Ecto neural progenitor cell (in vitro differentiated cells): Measurements from ENCODE around the gene SMO.
A peak's percentile ranks its signal among the peaks of the same experiment; 100 is the strongest.

Experiments used
- DNase-seq: peaks from one replicate; pipeline ENCODE4 v3.0.0-alpha.2; 2018; ENCODE audit warnings: low spot score

Gene SMO

DNA sequence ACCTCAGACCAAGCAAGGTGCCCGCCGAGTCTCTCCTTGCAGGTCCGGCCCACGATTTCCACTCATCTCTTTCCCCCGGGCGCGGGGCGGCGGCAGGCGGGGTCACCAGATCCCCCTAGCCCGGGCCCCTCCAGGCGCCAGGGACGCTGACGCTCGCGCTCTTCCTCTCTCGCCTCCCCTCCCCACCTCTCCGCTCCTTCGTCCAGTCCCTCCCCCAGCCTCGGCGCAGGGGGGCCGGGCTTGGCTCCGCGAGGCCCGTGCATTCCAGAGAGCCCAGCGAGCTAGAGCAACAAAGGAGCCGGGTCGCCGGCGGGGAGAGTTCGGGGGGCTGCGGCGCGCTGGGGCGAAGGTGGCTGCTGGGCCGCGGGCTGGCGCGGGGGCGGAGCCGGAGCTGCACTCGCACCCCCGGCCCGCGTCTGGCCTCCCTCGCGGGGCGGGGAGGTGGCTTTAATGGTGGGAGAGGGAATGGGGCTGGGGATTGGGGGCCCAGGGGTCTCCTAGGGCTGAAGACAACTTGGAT lies at the start of gene SMO:
Gene SMO (plus strand): TSS at position 262 of the 520 bp plus-strand sequence. CDS start 519 bp downstream, outside the sequence.
- DNase-seq, result peak; percentile 94

DNA sequence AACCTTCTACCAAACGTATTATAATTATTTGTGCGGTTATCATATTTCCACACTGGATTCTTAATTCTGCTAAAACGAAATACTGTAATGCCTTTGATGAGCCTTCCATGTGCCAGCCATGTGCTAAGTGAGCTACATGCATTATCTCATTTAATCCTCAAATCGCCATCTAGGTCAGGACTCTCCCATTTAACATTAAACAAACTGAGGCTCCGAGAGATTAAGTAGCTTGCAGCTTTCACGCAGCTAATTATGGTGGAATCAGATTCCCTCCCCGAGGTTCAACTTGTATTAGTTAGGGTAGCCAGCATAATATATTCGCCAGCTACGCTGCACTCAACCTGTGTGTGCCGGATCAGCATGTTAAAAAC lies 44.7 kb upstream of the SMO start:
- no peak for DNase-seq

DNA sequence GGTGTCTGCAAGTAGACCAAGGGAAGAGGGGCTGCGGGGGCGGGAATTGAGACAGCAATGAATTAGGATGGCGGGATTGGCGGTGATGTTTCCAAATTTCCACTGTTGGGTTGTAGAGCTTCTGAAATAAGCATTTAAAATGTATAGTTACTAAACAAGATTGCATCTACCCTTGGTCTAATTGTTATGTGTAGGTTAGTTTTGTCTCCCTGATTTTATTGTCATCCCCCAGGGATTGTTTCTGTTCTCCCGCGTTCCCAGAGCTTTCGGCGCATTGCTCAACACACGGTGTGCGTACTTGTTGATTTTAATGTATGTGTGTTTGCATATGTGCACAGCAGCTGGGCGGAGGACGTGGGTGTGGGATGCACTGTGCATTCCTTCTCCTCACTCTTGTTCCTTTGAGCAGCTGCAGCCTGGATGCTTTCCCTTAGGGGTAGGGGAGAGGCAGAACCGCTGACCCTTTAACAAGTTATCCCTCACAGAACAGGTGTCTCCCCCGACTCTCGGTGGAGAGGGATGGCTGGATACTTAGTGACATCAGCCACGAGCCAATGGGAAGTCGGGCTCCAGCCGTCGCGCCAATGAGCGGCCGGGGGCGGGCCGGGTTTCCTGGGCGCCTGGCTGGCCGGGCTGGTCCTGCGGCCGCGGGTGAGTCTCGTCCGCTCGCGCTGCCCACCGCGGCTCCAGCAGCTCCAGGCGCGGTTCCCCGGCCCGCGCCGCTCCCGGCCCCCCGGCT lies 44.2 kb upstream of the SMO start, which contains the start of gene TSPAN33:
Gene TSPAN33 (plus strand): TSS at position 613 of the 739 bp plus-strand sequence. CDS start 274 bp downstream, outside the sequence.
- DNase-seq, result peak; percentile 94

DNA sequence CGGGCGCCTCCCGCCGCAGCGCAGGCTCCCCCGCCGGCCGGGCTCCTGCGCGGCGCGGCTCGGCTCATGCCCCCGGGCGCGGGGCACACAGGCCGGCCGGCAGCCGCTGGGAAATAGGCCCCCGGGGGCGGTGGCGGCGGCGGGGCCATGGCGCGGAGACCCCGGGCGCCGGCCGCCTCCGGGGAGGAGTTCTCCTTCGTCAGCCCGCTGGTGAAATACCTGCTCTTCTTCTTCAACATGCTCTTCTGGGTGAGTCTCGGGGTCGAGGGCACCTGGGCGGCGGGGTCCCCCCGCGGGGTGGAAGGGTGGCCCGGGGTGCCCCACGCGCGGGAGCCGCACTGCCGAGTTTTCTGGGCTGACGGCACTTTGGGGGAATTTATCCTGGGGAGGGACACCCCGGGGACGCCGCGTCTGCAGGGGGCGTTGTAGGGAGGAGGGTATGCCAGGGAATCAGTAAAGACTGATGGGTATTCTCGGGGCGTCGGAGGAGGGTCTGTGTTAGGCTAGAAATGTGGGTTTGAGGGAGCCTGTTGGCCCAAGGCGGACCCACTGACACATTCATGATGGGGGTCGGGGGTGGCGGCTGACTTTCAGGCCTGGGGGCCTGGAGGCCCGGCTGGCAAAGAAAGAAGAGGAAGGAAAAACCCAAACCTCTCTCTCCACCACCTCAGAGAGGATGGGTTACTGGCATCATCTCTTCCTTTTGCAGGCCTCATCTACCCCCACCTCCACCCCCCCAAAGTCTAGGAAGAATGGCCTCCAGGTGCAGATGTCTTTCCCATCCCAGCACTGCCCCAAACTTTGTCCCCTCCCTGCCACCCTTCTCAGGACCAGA lies 43.4 kb upstream of the SMO start:
- DNase-seq, result peak; percentile 59

DNA sequence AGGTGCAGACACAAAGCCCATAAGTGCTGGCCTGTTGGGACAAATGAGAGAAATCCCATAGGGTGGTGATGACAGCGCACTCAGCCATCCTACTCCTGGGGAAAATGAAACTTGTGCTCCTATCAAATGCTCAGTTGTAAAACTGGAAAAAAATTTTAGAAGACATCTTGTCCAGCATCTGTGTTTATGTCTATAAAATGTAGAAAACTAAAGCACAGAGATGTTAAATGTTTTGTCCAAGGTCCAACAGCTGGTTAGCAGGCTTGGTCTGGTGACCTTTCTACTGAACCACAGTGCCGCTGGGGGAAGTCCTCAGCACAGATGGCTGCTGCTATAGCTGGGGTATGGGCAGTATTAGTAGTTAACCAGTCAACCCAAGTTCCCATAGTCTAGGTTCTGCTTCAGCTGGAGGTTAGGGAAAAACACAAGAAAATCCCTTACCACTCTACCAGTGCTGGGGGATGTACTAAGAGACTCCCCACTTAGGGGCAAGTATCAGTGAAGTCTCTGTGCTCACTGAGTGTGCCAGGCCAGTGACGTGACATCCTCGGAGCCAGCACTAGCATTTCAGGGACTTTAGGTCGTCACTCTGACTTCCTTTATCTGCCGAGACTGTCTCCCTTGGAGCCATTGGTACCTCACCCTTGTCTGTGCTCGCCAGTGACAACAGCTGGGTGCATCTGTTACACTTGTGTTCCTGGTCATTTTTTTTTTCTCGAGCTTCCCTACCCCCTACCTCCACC lies 42.0 kb upstream of the SMO start:
- no peak for DNase-seq

DNA sequence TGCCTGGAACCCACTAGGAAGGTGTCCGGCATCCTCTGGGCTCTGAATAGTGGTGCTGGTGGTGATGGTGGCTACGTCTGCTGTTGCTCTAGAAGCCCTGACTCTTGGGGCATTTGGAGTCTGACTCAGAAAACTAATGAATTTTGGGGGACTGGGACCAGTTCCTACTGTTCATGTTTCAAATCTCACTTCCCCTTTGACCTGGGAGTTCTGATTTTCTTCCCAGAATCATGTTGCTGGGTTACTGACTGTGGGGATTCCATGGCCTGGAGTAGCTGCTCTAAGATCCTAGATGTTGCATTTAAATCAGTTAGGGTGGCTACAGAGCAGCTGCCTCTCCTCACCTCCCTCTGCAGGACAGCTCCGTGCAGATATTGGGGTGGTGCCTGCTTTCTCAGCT lies 40.7 kb upstream of the SMO start:
- DNase-seq, result no peak

DNA sequence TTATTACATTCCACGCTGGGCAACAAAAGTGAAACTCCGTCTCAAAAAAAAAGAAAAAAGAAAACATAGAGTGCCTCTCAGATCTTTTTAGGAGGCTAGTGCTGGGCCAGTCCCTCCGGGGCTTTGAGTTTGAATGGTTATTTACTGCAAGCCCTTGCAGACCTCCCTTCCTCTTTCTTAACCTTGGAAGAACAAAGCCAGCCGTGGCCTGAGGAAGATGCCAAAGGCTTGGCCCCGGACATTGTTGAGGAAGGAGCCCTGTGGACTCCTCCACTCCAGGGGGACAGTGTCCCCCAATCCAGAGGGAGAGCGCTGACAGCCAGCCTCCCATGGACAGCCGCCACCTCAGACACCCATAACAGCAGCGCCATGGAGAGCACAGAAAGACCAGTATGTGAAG lies 38.9 kb upstream of the SMO start:
- no peak for DNase-seq

DNA sequence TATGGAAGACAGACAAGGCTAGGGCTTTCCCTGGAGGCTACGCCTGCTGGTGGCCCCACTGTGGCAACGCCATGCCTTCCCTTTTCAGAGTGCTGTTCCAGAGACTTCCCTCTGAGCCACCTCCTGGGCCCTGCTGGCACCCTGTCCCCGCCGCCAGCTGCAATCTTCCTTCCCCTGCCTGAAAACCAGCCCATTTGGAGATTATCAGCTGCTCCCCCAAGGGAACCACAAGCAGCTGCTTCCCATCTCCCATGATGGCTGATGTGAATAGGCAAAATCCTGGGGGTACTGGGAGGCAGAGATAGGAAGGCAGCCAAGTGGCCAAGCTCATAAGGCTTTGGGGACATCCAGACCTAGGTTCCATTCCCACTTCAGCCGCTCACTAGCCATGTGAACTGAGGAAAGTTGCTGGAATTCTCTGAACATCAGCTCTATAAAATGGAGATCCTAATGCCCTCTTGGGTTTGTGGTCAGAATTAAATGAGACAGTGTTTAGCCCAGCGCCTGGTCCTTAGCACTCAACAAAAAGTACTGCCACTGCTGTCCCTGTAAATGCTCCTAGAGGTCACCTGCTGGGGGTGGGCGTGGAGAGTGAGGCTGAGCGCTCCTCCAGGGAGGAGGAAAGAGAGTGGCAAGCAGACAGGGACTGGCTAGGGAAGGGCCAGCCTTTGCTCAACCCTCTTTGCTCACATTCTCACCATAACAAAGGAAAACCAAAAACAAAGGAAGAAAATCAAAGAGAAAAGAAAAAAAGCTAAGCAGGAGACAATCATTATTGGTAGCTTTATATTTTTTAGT lies 38.0 kb upstream of the SMO start:
- DNase-seq, result no peak

DNA sequence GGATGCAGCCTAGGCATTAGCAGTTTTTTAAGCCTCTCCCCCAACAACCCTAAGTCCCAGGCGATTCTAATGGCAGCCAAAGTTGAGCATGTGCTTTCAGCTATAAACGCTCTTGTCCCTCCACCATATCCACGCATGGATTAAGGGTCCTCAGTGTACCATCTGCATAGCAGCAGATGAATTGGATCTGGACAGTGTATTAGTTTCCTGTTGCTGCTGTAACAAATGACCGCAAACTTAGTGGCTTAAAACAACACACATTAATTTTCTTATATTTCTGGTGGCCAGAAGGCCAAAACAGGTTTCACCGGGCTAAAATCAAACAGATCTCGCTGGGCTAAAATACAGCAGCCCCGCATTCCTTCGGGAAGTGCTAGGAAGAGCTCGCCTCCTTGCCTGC lies 30.8 kb upstream of the SMO start:
- no peak for DNase-seq

DNA sequence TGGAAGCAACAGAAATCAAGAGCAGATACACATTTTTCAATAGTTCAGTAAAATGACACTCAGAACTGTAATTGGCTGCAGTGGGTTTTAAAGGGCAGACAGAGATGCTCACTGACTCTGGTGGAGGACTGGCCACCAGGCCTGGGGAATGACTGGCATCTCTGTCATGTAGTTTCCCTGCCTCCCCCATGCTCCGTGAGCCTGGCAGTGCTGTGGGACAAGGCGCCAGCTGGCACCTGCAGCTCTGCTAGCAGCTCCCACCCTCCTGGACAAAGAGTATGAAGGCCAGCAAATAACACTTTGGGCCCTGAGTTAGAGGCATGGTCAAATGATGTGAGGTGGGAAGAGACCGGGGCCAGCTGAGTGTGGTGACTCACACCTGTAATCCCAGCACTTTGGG lies 28.9 kb upstream of the SMO start:
- DNase-seq, result no peak

DNA sequence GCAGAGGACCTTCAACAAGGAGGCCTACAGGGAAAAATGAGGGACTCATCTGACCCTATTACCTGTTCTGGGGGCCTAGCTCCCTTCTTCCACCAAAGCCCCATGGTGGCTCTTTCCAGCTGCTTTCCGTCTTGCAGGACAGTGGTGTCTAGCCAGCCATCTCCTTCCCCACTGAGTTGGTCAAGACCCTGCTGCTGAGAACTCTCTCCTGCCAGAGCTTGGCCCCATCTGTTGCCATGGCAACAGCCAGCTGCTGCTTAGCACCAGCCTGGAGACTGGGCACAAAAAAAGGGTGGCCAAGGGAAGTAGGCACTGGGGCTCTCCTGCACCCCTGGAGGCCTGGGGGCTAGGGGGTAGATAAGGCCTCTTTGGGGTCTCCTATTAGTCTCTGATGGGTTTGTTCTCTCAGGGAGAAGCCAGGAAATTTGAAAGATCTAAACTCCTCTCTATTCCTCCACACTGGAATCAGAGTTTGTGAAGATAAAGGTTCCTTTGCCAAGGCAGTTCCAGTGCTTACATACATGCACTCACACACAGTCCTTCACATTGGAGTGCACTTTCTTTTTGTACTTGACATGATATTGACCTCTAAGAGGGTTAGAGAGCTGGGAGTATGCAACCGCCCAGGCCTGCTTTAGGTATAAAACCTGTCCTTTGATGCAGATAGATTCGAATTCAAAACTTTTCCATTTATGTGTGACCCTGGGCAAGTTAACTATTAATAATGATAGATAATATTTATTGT lies 28.1 kb upstream of the SMO start:
- peak; percentile 66 for DNase-seq

DNA sequence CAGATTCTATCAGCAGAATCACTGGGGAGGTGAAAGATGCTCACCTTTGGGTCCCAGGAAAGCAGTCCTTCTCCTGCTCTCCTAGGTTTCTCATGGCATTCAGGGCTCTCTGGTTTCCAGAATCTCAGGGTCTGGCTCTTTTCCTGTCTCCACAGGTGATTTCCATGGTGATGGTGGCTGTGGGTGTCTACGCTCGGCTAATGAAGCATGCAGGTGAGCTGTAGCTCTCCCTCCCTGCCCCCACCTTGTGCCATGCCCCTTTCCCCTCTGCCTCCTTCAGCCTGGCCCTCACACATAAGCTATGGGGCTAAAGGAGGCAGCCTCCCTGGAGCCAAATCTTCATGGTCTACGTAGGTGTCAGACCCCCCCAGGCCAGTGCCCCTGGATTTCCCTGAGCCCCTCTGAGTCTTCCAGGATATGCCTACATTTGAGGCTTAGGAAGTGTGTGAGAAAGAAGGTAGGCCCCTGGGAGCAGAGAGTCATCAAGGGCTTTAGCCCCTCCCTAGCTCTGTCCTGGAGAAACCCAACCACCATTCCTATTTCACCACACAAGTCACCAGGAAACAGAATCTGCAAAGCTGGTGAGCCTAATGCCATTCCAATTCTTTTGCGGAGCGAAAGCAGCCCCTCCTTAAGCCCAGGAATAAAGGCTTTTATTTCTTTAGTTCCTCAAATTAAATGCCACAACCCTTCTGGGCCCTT lies 26.8 kb upstream of the SMO start:
- no peak for DNase-seq

DNA sequence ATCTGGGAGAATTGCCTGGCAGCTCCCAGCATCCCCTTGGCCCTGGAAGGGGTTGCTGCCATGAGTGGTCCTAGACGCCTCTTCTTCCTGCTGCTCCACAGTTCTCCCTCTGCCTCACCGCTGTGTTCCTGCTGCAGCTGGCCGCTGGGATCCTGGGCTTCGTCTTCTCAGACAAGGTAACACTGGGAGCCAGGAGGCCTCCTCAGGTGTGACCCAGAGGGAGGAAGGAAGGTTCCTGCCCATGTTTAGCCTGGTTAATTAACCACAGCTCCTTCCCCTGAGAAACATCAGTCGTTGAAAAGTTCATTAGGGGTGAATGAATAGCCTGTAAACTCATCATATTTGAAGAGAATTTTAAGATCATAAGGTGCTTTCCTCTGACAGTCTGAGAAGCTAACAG lies 25.7 kb upstream of the SMO start:
- DNase-seq, result no peak

DNA sequence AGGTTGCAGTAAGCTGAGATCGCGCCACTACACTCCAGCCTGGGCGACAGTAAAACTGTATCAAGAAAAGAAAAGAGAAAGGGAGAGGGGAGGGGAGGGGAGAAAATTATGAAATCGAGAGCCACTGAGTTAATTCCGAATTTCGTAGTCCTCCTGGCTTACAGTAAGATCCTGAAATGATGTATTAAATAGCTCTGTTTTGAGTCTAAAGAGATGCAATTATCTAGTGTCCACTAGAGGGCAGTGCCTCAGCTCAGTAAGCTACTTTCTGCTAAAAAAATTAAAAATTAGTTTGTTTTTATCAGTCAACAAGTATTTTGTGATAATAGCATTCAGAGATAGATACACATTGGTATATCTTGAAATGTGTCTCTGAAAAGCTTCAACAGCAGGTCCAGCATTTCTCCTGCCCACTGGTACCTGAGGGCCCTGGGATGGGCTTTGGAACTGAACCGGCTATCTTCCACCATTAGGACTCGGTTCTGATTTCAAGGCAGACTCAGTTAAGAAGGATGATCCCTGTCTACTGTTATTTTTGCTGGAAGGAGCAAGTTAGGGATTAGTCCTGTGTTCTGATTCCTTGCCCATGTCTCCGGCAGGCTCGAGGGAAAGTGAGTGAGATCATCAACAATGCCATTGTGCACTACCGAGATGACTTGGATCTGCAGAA lies 24.4 kb upstream of the SMO start:
- no peak for DNase-seq

DNA sequence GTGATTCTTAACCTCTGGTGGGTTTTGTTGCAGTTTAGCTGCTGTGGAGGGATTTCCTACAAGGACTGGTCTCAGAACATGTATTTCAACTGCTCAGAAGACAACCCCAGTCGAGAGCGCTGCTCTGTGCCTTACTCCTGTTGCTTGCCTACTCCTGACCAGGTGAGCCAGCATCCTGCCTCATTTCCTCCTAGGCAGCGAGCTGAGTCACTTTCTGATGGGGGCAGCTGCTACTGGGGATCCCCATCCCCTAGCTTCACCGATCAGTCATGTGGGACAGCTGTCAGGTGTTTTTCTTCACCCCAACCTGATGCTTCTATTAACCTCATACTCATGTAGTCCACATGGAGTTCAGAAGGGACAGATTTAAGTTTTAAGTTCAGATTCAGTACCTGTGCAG lies 21.7 kb upstream of the SMO start:
- DNase-seq, result no peak

DNA sequence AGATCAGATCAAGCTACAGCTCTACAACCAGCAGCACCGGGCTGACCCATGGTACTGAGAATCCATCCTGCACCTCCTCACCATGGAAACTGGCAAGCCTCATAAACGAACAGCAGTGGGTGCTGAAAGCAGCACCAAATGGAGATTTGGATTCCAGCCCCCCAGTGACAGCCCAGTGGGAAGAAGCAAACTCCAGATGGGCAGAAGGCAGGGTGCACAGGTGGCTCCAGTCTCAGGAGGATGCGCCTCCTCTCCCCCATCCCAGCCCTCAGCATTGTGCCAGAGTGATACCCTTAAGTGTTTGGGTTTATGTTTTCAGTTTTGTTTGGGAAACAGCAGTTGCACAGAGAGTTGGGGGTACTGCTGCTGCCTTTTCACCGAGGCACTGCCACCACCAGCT lies 20.6 kb upstream of the SMO start:
- no peak for DNase-seq

DNA sequence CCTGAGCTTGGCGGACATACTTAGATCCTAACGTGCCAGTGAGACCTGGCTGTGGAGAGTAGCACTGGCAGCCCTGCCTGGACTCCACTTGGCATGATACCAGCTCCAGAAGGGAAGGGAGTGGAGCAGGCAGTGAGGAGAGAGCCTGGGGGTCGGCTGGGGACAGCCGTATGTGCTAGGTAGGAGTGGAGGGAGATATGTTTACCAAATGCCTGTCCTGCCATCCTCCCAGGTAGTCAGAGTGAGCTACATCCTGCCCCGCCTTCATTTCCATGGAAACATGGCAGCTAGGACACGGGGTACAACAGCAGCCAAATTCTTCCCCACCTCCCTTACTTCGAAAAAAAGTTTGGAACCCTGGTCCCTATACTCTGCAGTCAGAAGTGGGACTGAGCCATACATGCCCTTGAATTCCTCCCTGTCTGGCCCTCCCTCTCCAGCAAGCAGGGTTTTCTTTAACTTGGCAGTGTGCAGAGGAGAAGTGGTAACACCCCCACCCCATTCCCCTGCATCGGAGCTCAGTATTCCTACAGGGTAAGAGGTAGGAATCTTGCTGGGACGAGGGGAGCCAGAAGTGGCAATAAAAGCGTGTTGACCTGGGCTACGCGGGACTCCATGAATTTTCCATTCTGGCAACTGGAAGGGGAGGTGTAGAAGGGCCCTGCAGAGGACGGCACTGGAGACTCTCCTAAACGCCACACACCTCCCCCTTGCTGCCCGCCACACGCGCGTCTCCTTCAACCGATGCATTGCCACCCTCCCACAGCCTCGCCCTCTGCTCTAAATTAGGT lies 20.0 kb upstream of the SMO start:
- no peak for DNase-seq

DNA sequence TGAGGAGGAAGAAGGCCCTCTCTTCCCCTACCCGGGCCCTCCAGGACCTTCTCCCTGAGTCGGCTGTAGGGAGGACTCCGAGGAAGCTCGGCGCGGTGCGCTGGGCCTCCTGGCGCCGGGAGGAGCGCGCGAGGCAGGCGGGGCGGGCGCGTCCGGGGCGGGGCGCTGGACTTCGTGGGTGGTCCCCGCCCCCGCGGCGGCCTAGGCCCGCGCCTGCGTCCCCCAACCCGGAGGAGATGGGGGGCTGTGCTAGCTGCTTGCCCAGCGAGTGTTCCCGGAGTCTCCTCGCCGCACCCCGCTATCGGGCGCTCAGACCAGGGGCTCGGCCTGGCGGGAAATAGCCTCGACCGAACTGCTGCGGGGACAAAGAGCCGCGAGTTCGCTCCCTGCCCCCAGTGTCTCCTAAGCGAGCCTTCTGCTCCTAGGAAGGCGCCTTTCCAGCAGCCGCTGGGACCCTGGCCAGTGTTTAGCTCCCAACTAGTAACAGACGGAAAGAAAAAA lies 19.2 kb upstream of the SMO start:
- DNase-seq, result peak; percentile 77
